Superior temporal gyrus (tissue), 1 donor: ENCODE data around the gene GRAMD4.

Experiments
- DNase-seq: peaks from one replicate; pipeline ENCODE4 v3.0.0-alpha.2; 2016; ENCODE audit errors: extremely low spot score

Gene GRAMD4

DNA sequence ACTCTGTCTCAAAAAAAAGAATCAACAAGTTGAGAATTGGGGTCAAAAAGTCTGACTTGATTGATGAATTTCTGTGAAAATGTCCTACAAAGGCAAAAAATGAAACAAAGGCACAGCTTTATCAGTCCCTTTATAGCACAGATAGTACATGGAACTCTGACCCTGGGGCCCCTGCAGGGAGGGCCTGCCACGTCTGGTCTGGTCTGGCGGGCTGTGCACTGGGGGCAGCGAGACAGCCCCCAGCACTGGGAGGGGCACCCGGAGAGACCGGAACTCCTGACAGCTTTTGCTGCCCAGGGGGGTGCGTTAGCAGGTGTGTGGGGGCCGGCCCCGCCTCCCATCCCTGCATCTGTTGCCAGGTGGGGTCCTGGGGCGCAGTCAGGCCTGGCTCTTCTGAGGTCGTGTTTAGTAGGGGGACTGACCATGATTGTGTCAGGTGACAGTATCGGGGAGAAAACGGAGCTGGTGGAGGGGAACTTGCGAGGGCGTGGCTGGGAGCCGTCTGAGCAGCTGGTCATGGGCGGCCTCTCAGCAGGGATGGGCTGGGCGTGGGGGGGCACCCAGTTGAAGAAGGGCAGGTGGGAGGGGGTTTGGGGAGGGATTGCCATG is 51.7 kb downstream of the GRAMD4 start:
- no peak for DNase-seq

DNA sequence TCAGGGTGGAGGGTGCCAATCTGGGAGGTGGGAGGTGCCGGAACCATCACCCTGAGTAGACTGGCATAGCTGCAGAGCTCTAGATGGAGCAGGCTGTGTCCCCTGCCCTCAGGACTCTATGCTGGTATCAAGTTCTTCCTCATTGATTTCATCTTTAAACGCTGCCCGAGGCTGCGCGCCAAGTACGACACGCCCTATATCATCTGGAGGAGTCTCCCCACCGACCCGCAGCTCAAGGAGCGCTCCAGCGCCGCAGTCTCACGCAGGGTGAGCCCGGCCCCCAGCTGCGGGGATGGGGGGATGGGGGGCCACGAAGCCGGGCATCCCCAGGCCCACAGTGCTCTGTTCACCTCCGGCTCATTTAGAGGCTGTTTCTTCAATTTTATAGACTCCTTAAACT is 52.5 kb downstream of the GRAMD4 start:
- no peak for DNase-seq

- no peak for DNase-seq
These were observed 53.0 kb downstream of the GRAMD4 start for GRCh38 chr22:46673205-46673604.

DNA sequence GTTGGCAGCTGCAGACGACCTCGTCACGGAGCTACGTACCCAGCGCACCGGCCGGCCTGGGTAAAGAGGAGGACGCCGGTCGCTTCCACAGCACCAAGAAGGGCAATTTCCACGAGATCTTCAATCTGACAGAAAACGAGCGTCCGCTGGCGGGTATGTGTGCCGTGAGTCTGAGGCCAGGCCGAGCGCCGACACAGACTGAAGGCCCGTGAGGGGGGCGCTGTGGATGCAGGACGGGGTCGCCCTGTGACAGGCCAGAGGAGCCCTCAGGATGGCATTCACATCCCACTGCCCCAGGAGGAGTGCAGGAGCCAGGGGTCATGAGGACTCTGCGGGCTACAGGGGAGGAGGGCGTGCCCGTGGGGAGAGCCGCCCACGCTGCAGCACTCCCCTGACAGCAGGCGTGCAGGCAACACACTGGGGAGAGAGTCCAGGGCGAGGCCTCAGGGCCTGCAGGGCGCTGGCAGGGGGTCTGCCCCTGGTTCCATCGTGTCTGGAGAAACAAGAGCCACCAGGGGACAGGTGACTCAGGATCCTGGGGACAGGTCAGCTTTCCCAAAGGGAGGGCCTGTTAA is 53.6 kb downstream of the GRAMD4 start:
- DNase-seq = no peak

- DNase-seq = no peak
These were observed 54.2 kb downstream of the GRAMD4 start for GRCh38 chr22:46674367-46674781.

DNA sequence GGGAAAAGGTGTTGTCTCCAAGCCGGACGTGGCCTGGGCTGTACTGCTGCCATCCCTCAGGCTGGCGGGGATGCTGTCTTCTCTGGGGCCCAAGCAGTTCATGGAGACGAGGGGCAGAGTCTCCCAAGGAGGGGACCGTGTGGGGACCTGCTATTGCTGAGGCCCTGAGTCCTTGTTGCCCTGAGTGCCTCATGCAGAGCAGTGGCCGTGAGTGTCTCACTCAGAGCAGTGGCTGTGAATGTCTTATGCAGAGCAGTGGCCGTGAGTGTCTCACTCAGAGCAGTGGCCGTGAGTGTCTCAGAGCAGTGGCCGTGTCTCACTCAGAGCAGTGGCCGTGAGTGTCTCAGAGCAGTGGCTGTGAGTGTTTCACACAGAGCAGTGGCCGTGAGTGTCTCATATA is 54.7 kb downstream of the GRAMD4 start:
- no peak for DNase-seq

DNA sequence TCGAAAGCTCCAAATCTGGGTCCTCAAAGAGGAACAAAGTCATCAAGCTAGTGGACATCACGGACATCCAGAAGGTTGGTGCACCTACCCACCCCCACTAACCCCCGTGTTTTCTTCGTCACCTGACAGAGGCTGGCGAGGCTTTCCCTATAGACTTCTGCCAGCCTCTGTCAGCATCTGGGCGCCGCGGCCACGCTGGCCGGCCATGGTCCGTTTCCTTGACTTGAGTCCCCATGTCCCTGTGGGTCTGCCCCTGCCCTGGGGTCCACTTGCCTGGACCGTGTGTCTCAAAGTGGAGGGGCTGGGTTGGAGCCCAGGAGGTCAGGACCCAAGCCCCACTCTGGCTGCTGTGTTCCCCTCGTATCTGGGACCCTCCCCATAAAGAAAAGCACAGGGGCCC is 55.3 kb downstream of the GRAMD4 start:
- DNase-seq = no peak

DNA sequence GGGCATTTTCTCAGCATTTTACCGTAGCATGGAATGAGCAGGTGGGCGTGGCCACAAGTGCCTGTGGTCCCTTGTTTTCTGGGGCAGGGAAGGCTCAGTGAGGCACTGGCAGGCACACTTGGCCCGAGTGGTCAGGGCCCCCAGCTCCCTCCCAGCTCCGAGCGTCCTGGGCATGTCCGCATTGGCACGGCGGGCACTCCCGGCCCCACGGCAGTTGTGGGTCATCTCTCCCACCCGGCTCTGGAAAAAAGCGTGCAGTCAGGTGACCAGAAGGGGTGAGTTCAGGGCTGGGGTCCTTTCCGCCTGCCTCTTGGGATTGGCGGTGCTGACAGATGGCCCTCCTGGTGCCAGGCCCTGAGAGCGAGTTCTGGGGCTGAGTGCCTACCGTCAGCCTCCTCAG is 55.8 kb downstream of the GRAMD4 start:
- DNase-seq = no peak

- no peak for DNase-seq
These were observed 56.3 kb downstream of the GRAMD4 start for GRCh38 chr22:46676479-46676878.

- DNase-seq = no peak
These were observed 56.7 kb downstream of the GRAMD4 start for GRCh38 chr22:46676881-46677280.

- no peak for DNase-seq
These were observed 57.3 kb downstream of the GRAMD4 start for GRCh38 chr22:46677323-46678002.

DNA sequence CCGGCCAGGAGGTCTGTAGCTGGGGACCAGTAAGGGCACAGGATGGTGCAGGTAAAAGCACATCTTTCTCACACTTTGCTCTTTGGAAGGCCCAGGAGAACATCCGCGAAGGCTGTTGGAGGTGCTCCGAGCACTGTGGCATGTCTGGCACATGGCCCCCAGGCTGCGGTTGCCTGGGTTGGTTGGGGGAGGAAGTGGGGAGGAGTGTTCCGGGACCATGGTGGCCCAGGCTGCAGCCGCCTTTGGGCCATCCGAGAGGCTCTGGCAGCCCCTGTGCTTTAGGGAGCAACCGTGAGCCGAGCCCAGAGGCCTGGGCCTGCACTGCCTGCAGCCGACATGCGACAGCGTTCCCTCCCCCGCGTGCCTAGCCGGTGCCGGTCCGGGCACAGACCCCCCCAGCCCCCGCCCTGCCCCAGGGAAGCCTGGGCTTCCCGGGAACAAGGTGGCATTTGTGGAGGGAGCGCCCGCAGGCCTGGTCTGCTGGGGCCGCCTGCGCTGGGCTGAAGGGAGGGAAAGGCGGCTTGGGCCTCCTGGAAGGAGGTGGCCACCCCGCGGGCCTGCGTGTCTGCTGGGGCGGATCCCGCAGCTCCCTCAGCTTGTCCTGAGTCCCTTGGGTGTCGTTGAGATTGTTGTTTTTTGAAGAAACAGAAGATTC is 57.9 kb downstream of the GRAMD4 start:
- DNase-seq = no peak

DNA sequence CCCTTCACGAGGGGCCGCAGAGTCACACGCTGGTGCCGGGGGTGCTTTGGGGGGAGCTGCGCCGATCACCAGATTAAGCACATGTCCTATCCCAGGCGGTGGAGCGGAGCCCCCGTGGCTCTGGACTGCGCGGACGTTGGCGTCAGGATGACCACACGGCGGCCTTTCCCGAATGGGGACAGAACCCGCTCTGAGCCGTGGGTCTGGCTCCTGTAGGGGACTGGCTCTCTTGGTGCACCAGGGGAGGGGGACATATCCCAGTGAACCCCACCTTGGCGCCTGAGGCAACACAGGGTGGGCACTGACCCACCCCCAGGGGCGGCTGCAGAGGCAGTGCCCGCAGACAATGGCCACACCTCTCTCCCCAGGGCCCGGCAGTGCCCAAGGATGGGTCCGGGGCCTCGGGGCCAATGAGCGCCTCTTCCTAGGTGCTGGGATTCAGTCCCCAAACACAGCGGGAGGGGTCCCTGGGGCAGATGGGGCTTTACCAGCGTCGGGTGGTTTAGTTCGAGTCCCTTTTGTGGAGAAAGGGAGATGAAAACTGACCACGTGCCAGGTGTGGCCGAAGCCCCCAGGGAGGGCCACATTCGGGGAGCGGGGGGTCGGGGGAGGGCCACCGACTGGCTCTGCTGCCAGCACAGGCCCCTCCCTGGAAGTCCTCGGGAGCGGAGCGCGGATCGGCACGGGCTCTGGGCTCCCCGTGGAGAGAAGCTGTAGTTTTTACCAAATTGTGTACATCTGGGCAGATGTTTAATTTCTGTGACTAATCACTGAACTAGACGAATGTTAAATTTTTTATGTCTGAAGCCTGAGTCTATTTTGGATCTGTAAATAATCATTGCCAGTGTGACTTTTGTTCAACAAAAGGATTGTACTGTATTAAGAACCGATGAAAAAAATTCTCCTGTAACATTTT is 58.9 kb downstream of the GRAMD4 start:
- DNase-seq = no peak

DNA sequence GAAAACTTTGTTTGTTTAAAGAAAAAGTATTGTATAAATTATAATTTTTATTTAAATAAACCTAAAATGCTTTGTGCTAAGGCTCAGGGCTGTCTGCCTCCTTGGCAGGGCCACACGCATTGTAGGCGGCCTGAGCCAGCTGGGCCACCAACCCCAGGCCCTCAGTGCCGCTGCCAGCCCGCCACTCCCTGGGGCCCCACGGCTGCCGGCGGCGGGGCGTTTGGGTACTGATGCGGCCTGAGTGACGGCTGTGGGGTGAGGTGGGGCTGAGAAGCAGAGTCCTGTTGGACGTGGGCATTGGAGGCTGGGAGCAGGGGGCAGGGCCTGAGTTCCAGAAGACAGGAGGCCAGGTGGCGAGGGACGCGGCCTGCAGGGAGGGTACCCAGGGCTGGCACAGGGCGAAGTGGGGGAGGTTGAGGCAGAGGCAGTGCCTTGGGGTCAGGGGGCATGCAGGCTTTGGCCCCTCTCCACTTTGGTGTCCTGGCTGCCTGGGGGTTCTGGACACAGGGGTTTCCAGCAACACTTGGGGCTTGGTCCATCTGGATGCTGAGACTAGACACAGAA is 59.6 kb downstream of the GRAMD4 start:
- DNase-seq = no peak

DNA sequence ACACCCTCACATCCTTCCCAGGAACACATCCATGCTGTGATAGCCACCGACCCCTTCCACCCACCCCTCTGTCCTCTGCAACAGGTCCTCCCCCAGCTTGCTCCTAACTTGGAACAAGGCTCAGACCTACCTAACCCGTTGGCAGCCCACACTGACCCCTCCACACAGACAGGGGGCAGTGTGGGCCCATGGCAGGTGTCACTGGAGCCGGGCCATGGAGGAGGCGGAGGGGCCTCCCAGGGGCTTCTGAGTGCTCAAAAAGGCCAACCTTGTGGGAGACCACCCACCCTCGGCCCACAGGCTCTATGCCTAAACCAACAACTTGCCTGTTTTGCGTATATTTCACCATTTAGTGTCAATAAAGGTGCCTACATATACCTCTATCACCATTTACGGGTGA is 60.8 kb downstream of the GRAMD4 start:
- no peak for DNase-seq

- no peak for DNase-seq
These were observed 62.0 kb downstream of the GRAMD4 start for GRCh38 chr22:46682011-46682731.

DNA sequence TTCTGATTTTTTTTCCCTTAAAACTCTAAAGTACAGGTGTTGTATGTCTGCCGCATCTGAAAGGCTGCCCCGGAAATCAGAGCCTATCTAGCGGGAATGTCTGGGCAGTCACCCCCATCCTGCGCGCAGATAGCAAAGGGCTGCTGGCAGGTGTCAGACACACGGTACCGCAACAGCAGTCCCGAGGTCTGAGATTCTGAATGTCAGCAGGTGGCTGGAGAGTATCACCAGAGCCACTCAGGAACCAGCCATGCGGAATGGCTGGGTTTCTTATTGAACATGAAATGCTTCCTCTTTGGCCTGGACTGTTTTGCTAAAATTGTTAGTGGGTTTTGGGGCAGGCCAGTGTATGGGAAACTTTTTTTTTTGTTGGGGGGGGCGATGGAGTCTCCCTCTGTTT is 64.5 kb downstream of the GRAMD4 start:
- no peak for DNase-seq

GRCh38 chr22:46686221-46687047 is 66.2 kb downstream of the GRAMD4 start:
- DNase-seq = no peak

- no peak for DNase-seq
These were observed 66.9 kb downstream of the GRAMD4 start for GRCh38 chr22:46687048-46687444.

DNA sequence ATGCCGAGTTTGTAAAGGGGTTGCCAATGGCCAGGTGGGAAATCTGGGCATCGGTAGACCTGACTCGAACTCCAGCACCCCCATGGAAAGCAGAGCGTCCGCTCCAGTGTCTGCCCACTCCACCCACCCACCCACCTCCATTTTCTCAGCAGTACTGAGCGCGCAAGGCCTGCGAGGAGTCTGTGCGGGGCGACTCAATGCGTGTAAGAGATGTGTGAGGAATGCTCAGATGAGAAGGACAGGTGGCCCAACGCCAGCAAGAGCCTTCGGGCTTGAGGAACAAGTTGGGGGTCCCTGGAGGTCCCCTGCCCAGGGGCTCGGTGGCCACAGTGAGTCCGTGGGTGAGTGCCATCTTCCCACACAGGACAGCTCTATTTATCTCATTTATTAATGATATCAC is 67.3 kb downstream of the GRAMD4 start:
- no peak for DNase-seq
